NB4 (cell line): ENCODE measurements around the gene NEB.

ENCODE experiments used
- DNase-seq: peaks from one replicate; pipeline ENCODE4 v3.0.0; 2010; ENCODE audit warnings: low read depth
- H3K4me3 ChIP-seq: one replicate; pipeline ENCODE4 v1.5.1; 2011; ENCODE audit warnings: mild to moderate bottlenecking, low read depth, low read length, moderate library complexity
- MYC ChIP-seq: IDR thresholded peaks from 2 replicates; pipeline ENCODE4 v1.6.1; 2011; ENCODE audit warnings: low read depth, low read length
- POLR2A ChIP-seq: IDR thresholded peaks from 2 replicates; pipeline ENCODE4 v1.6.1; 2011; ENCODE audit warnings: mild to moderate bottlenecking; ENCODE audit not compliant: insufficient read length; ENCODE audit errors: extremely low read depth
- TF ChIP-seq, protein P1 (sequence below): IDR thresholded peaks from 2 replicates; pipeline ENCODE4 v1.6.1; 2011; ENCODE audit warnings: low read depth, low read length
- TF ChIP-seq, protein P2 (sequence below): IDR thresholded peaks from one replicate; pipeline ENCODE4 v1.5.1; 2012; ENCODE audit warnings: low read depth, low read length

NEB gene

DNA sequence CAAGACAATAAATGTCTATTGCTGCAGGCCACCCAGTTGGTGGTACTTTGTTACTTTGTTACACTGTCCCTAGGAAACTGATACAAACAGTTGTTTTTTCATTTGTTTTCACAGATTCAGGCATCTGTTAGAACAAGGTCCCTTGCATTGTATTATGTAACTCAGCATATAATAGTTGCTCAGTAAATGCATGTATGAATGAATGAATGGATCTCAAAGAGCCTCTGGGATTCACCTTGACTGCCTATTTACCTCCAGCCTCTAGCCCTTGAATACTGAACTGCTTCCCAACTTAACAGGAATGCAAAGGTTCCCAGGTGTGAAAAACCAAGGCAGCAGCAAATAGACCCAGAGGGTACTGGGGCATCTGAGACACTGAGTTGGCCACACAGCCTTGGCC, 27.4 kb upstream of the NEB start:
- DNase-seq: no peak
- no peak for TF ChIP-seq MYC
- TF ChIP-seq, protein P1, sequence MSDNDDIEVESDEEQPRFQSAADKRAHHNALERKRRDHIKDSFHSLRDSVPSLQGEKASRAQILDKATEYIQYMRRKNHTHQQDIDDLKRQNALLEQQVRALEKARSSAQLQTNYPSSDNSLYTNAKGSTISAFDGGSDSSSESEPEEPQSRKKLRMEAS: no peak
- TF ChIP-seq, protein P2, sequence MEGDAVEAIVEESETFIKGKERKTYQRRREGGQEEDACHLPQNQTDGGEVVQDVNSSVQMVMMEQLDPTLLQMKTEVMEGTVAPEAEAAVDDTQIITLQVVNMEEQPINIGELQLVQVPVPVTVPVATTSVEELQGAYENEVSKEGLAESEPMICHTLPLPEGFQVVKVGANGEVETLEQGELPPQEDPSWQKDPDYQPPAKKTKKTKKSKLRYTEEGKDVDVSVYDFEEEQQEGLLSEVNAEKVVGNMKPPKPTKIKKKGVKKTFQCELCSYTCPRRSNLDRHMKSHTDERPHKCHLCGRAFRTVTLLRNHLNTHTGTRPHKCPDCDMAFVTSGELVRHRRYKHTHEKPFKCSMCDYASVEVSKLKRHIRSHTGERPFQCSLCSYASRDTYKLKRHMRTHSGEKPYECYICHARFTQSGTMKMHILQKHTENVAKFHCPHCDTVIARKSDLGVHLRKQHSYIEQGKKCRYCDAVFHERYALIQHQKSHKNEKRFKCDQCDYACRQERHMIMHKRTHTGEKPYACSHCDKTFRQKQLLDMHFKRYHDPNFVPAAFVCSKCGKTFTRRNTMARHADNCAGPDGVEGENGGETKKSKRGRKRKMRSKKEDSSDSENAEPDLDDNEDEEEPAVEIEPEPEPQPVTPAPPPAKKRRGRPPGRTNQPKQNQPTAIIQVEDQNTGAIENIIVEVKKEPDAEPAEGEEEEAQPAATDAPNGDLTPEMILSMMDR: no peak
- no peak for TF ChIP-seq POLR2A
- no peak overlapping the region for H3K4me3 ChIP-seq

DNA sequence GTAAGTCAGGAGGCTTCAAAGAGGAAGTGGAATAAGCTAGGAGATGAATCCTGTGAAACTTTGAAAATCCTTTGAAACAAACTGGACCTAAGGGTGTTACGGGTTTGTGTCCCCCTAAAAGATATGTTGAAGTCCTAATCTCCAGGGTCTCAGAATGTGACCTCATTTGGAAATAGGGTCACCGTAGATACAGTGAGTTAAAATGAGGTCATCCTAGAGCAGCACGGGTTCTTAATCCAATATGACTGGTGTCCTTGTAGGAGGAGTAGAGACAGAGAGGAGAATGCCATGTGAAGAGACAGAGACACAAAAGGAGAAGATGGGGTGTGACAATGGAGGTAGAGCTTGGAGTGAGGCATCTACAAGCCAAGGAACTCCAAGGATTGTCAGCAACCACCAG, 26.9 kb upstream of the NEB start:
- no peak overlapping the region for H3K4me3 ChIP-seq
- DNase-seq: no peak
- TF ChIP-seq MYC: no peak
- TF ChIP-seq, protein P1: no peak
- TF ChIP-seq POLR2A: no peak
- TF ChIP-seq, protein P2: no peak

DNA sequence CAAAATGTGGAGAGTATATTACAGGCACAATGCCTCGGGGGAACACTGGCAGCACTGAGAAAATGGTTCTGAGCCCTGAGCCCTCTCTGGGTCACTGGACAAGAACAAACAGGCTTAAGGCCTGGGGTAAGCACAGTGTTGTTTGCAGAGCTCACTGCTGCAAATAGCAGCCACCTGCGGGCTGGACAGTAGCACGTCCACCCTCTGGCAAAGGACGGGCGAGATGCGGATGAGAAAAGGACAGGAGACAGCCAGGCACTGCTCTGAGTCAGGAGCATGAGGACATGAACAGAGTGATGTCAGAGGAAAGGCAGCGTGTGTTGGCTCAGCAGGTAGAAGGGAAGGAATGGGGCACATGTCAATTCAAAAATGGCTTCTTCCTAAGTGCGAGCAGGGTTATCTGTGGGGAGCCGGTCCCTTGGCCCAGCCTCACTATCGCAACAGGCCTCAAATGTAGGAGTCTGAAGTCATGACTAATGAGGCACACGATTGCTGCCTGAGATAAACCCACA, 25.9 kb upstream of the NEB start:
- DNase-seq: no peak
- no peak overlapping the region for H3K4me3 ChIP-seq
- TF ChIP-seq POLR2A (no peak), MYC (no peak)
- TF ChIP-seq, protein P1: no peak
- TF ChIP-seq, protein P2: no peak

DNA sequence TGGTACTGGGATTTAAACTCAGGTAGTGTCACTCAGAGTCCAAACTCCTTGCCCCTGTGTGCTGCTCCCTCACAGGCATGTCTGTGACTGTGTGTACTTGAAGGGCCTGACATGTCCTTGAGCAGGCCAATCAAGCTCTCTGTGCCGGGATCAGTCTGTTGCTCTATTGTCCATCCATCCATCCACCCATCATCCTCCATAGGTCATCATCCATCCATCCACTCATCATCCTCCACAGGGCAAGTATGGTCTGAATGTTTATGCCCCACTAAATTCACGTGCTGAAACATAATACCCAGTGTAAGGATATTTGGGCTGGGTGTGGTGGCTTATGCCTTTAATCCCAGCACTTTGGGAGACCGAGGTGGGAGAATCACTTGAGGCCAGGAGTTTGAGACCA, 24.5 kb upstream of the NEB start:
- no peak overlapping the region for H3K4me3 ChIP-seq
- DNase-seq: no peak
- no peak for TF ChIP-seq MYC
- TF ChIP-seq, protein P2: no peak
- TF ChIP-seq, protein P1: no peak
- TF ChIP-seq POLR2A: no peak

DNA sequence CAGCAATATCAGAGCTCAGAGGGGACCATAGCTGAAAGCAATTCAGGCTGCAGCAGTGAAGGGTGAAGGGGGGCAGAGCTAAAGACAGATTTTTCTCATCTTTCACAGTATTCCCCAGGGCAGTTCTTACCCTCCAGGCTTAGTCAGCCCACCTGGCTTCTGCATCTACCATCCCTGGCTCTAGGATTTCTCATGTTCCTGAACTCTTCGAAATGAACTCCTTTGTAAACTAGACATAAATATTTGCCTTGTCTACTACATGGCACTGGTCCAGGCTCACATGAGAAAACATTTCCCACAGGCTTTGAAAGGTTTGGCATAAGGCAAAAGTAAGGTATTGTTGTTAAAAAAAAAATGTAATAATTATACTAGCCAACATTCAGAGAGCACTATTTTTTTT, 23.6 kb upstream of the NEB start:
- TF ChIP-seq, protein P1: no peak
- TF ChIP-seq, protein P2: no peak
- TF ChIP-seq POLR2A (no peak), MYC (no peak)
- no peak overlapping the region for H3K4me3 ChIP-seq
- no peak for DNase-seq

DNA sequence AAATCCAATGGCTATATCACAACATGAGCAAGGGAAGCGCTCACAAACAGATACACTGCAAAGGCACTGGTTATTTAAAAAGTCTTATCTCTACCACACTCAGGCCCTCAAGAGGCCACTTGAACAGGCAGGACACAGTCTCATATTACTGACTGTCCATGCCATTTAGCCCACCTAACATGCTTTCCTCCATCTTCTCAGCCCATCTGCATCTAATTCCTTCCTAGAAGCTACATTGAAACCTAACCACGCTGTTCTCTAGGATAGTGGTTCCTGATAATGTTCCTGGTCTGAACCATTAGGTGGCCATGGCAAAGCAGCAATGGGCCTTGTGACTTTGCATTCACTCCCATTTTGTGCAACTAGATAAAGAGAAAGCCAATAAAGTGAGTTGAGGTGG, 22.5 kb upstream of the NEB start:
- no peak for DNase-seq
- H3K4me3 ChIP-seq: no peak overlapping the region
- TF ChIP-seq, protein P1: no peak
- TF ChIP-seq POLR2A (no peak), MYC (no peak)
- TF ChIP-seq, protein P2: no peak
